Endothelial cell (in vitro differentiated cells): Measurements from ENCODE around the gene APOC1. TPM values are rescaled to one million over a fixed set of nuclear protein-coding genes. Genes with fewer than 3 reads are reported as not detected.

ENCODE experiments used
- DNase-seq: peaks from one replicate; pipeline ENCODE4 v3.0.0; 2021; ENCODE audit warnings: low spot score
- H3K27ac Mint-ChIP-seq: one replicate; pipeline ENCODE4 v1.8.0; 2021; ENCODE audit warnings: mixed read lengths, inconsistent platforms; ENCODE audit not compliant: unreplicated experiment
- H3K27me3 Mint-ChIP-seq: one replicate; pipeline ENCODE4 v1.8.0; 2021; ENCODE audit warnings: mild to moderate bottlenecking, moderate library complexity, mixed read lengths, inconsistent platforms; ENCODE audit not compliant: unreplicated experiment
- H3K36me3 Mint-ChIP-seq: one replicate; pipeline ENCODE4 v1.8.0; 2021; ENCODE audit warnings: mild to moderate bottlenecking, low read depth, mixed read lengths, inconsistent platforms; ENCODE audit not compliant: unreplicated experiment
- H3K4me1 Mint-ChIP-seq: one replicate; pipeline ENCODE4 v1.8.0; 2021; ENCODE audit warnings: mild to moderate bottlenecking, mixed read lengths, inconsistent platforms; ENCODE audit not compliant: unreplicated experiment
- H3K4me3 Mint-ChIP-seq: one replicate; pipeline ENCODE4 v1.8.0; 2021; ENCODE audit warnings: mild to moderate bottlenecking, mixed read lengths, inconsistent platforms; ENCODE audit not compliant: unreplicated experiment
- H3K9me3 Mint-ChIP-seq: one replicate; pipeline ENCODE4 v1.8.0; 2021; ENCODE audit warnings: mixed read lengths, inconsistent platforms; ENCODE audit not compliant: unreplicated experiment
- CTCF ChIP-seq: fragments of 200-600 bp; sonication (generic); IDR thresholded peaks from one replicate; pipeline ENCODE4 v1.5.0; 2021; ENCODE audit warnings: antibody characterized with exemption; ENCODE audit not compliant: unreplicated experiment
- total RNA-seq: library from RNA; stranded (reverse); fragmentation: NEBNext Ultra II Directional; extraction: Animal tissue kit (Norgen Biotek cat#: 25700); gene quantifications from one replicate; pipeline ENCODE4 v1.2.1, GENCODE V29; 2021; ENCODE audit not compliant: unreplicated experiment

Gene APOC1
- total RNA-seq, 1 donor from 2014 or later: 44.8 TPM

- DNase-seq: no peak
- no peak for TF ChIP-seq CTCF
- H3K9me3 Mint-ChIP-seq: no peaks in the 10 kb centered on the region
- peaks cover 14% of the 10 kb centered on the region for H3K27me3 Mint-ChIP-seq
- H3K36me3 Mint-ChIP-seq: peaks cover 28% of the 10 kb centered on the region
- peak overlapping the region; percentile 42 for H3K4me3 Mint-ChIP-seq
- peaks cover 35% of the 10 kb centered on the region for H3K4me1 Mint-ChIP-seq
- no peak overlapping the region for H3K27ac Mint-ChIP-seq
Measured at GRCh38 chr19:44959691-44960090, 45.3 kb downstream of the APOC1 start.

GRCh38 chr19:44960906-44961728 lies 46.7 kb downstream of the APOC1 start:
- Mint-ChIP-seq H3K36me3 (peaks cover 30% of the 10 kb centered on the region), H3K27me3 (peaks cover 7% of the 10 kb centered on the region), H3K4me3 (no peak overlapping the region), H3K27ac (no peak overlapping the region), H3K4me1 (peaks cover 25% of the 10 kb centered on the region), H3K9me3 (no peaks in the 10 kb centered on the region)
- TF ChIP-seq CTCF: no peak
- no peak for DNase-seq

GRCh38 chr19:44961821-44962220 lies 47.4 kb downstream of the APOC1 start:
- Mint-ChIP-seq H3K27me3 (peaks cover 5% of the 10 kb centered on the region), H3K9me3 (no peaks in the 10 kb centered on the region), H3K27ac (no peak overlapping the region), H3K4me3 (peak overlapping the region; percentile 60), H3K36me3 (peaks cover 30% of the 10 kb centered on the region), H3K4me1 (peaks cover 18% of the 10 kb centered on the region)
- TF ChIP-seq CTCF: no peak
- DNase-seq: no peak

GRCh38 chr19:44968118-44968517 lies 53.7 kb downstream of the APOC1 start:
- TF ChIP-seq CTCF: no peak
- DNase-seq: no peak
- no peaks in the 10 kb centered on the region for H3K9me3 Mint-ChIP-seq
- H3K36me3 Mint-ChIP-seq: peaks cover 21% of the 10 kb centered on the region
- no peaks in the 10 kb centered on the region for H3K27me3 Mint-ChIP-seq
- no peak overlapping the region for H3K27ac Mint-ChIP-seq
- H3K4me1 Mint-ChIP-seq: no peaks in the 10 kb centered on the region
- peak overlapping the region; percentile 10 for H3K4me3 Mint-ChIP-seq

- Mint-ChIP-seq H3K9me3 (no peaks in the 10 kb centered on the region), H3K27me3 (no peaks in the 10 kb centered on the region)
- no peak for TF ChIP-seq CTCF
Measured at GRCh38 chr19:44968670-44969069, 54.3 kb downstream of the APOC1 start.

More at GRCh38 chr19:44968670-44969069, 54.3 kb downstream of the APOC1 start:
- Mint-ChIP-seq H3K4me3 (no peak overlapping the region), H3K4me1 (no peaks in the 10 kb centered on the region), H3K27ac (no peak overlapping the region), H3K36me3 (peaks cover 24% of the 10 kb centered on the region)
- no peak for DNase-seq
